ENCODE measurements around the gene ITPR2. TPM values are rescaled to one million over a fixed set of nuclear protein-coding genes. Genes with fewer than 3 reads are reported as not detected.

The ITPR2 gene
- total RNA-seq, 1 donor from 2014 or later: 15.8 TPM

GRCh38 chr12:26347300-26347699 is 485.7 kb downstream of the ITPR2 start:
- Histone ChIP-seq H3K27me3 (ENCODE audit: low read depth) (no peaks in the 10 kb centered on the region), H3K36me3 (no peaks in the 10 kb centered on the region), H3K4me1 (no peaks in the 10 kb centered on the region), H3K4me3 (no peak overlapping the region), H3K27ac (replicated peaks) (no peak overlapping the region), H3K9me3 (replicated peaks) (no peaks in the 10 kb centered on the region)
- no peak for TF ChIP-seq CTCF (IDR thresholded peaks at IDR 0.05; ENCODE audit: borderline replicate concordance)
- DNase-seq: no peak
- intact Hi-C loops (cut with micrococcal nuclease): no loop called here

GRCh38 chr12:26346736-26347135 is 486.3 kb downstream of the ITPR2 start:
- H3K9me3 ChIP-seq (replicated peaks): no peaks in the 10 kb centered on the region
- intact Hi-C loops (cut with micrococcal nuclease): no loop called here
- no peak overlapping the region for H3K4me3 ChIP-seq
- H3K27ac ChIP-seq (replicated peaks): no peak overlapping the region
- no peaks in the 10 kb centered on the region for H3K4me1 ChIP-seq
- no peaks in the 10 kb centered on the region for H3K27me3 ChIP-seq (ENCODE audit: low read depth)
- DNase-seq: no peak
- TF ChIP-seq CTCF (IDR thresholded peaks at IDR 0.05; ENCODE audit: borderline replicate concordance): no peak
- no peaks in the 10 kb centered on the region for H3K36me3 ChIP-seq

- intact Hi-C loops (cut with micrococcal nuclease): no loop called here
- DNase-seq: no peak
- H3K27me3 ChIP-seq (ENCODE audit: low read depth): no peaks in the 10 kb centered on the region
- H3K27ac ChIP-seq (replicated peaks): no peak overlapping the region
- no peaks in the 10 kb centered on the region for H3K4me1 ChIP-seq
- TF ChIP-seq CTCF (IDR thresholded peaks at IDR 0.05; ENCODE audit: borderline replicate concordance): no peak
- H3K4me3 ChIP-seq: no peak overlapping the region
- H3K9me3 ChIP-seq (replicated peaks): no peaks in the 10 kb centered on the region
- no peaks in the 10 kb centered on the region for H3K36me3 ChIP-seq
These were observed 487.5 kb downstream of the ITPR2 start for GRCh38 chr12:26345471-26346003.

GRCh38 chr12:26341491-26341890 is 491.5 kb downstream of the ITPR2 start:
- intact Hi-C loops (cut with micrococcal nuclease): no loop called here
- no peaks in the 10 kb centered on the region for H3K9me3 ChIP-seq (replicated peaks)
- no peaks in the 10 kb centered on the region for H3K27me3 ChIP-seq (ENCODE audit: low read depth)
- H3K36me3 ChIP-seq: peaks cover 18% of the 10 kb centered on the region
- no peak overlapping the region for H3K4me3 ChIP-seq
- no peaks in the 10 kb centered on the region for H3K4me1 ChIP-seq
- DNase-seq: no peak
- no peak for TF ChIP-seq CTCF (IDR thresholded peaks at IDR 0.05; ENCODE audit: borderline replicate concordance)
- H3K27ac ChIP-seq (replicated peaks): no peak overlapping the region

- intact Hi-C loops (cut with micrococcal nuclease): no loop called here
- no peak for TF ChIP-seq CTCF (IDR thresholded peaks at IDR 0.05; ENCODE audit: borderline replicate concordance)
- no peaks in the 10 kb centered on the region for H3K4me1 ChIP-seq
- H3K36me3 ChIP-seq: peaks cover 20% of the 10 kb centered on the region
- no peaks in the 10 kb centered on the region for H3K9me3 ChIP-seq (replicated peaks)
- no peak for DNase-seq
- H3K27me3 ChIP-seq (ENCODE audit: low read depth): no peaks in the 10 kb centered on the region
- H3K4me3 ChIP-seq: no peak overlapping the region
- H3K27ac ChIP-seq (replicated peaks): no peak overlapping the region
These were observed 492.3 kb downstream of the ITPR2 start for GRCh38 chr12:26340649-26341048.
